ENCODE results near the gene ITGAV. TPM values are rescaled to one million over a fixed set of nuclear protein-coding genes. Genes with fewer than 3 reads are reported as not detected.

Gene ITGAV
- total RNA-seq, 1 experiment from 2014 or later: 26.9 TPM

DNA sequence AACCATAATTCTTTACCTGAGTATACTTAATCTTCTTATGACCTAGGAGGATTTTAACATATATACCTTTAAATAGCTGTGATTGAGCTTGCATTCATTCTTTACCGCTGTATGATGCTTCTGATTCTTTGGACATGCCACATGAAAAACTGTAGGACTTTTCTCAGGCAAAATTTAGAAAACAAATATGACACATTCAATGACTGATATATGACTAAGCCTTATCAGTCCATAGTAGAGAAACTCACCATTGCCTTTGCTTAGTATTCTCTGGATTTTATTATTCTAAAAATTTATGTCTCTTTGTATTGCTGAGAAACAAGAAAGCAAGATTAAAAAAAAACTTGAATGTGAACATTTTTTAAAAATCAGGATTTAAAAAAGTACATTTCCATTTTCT, 107.7 kb downstream of the ITGAV start:
- H3K56ac ChIP-seq (ENCODE audit: insufficient read length, low read depth, low read length): no peak overlapping the region
- H2BK20ac ChIP-seq (ENCODE audit: low read depth, low read length, poor library complexity, severe bottlenecking): no peak overlapping the region
- no peak overlapping the region for H3T11ph ChIP-seq (ENCODE audit: low read length)

More for the DNA sequence above, 107.7 kb downstream of the ITGAV start:
- no peaks in the 10 kb centered on the region for H3K9me3 ChIP-seq (ENCODE audit: control insufficient read depth, low read depth, low read length)
- no peak overlapping the region for H3K27ac Mint-ChIP-seq
- peaks cover 3% of the 10 kb centered on the region for H3K4me1 ChIP-seq (ENCODE audit: insufficient read depth, low read length)
- H3K4me3 Mint-ChIP-seq: no peak overlapping the region
- no peaks in the 10 kb centered on the region for H4K20me1 ChIP-seq (ENCODE audit: control insufficient read depth, insufficient read depth, insufficient read length)
- H2BK5ac ChIP-seq (ENCODE audit: insufficient read length, low read length): no peak overlapping the region
- no peak overlapping the region for H3K9ac ChIP-seq (ENCODE audit: extremely low read depth, insufficient read length, low read length)
- H2BK120ac ChIP-seq (ENCODE audit: low read depth, low read length, poor library complexity, severe bottlenecking): no peak overlapping the region
- no peak overlapping the region for H2BK15ac ChIP-seq (ENCODE audit: low read depth, low read length)
- H4K5ac ChIP-seq (ENCODE audit: insufficient read length, low read depth, low read length): no peak overlapping the region
- H3K9me3 Mint-ChIP-seq: no peaks in the 10 kb centered on the region
- DNase-seq: no peak
- no peak overlapping the region for H3K4ac ChIP-seq (ENCODE audit: low read depth, low read length)
- H2AFZ ChIP-seq (ENCODE audit: low read length): no peak overlapping the region
- no peak overlapping the region for H2AK5ac ChIP-seq (ENCODE audit: insufficient read length, low read length)
- TF ChIP-seq, protein P1, sequence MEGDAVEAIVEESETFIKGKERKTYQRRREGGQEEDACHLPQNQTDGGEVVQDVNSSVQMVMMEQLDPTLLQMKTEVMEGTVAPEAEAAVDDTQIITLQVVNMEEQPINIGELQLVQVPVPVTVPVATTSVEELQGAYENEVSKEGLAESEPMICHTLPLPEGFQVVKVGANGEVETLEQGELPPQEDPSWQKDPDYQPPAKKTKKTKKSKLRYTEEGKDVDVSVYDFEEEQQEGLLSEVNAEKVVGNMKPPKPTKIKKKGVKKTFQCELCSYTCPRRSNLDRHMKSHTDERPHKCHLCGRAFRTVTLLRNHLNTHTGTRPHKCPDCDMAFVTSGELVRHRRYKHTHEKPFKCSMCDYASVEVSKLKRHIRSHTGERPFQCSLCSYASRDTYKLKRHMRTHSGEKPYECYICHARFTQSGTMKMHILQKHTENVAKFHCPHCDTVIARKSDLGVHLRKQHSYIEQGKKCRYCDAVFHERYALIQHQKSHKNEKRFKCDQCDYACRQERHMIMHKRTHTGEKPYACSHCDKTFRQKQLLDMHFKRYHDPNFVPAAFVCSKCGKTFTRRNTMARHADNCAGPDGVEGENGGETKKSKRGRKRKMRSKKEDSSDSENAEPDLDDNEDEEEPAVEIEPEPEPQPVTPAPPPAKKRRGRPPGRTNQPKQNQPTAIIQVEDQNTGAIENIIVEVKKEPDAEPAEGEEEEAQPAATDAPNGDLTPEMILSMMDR (conservative IDR thresholded peaks at IDR 0.05): no peak
- no peak overlapping the region for H3K18ac ChIP-seq (ENCODE audit: insufficient read length, low read depth, low read length)
- H3K27me3 ChIP-seq (ENCODE audit: insufficient read depth, low read length): no peaks in the 10 kb centered on the region; the same call in 1 of the 2 replicates
- H4K91ac ChIP-seq (ENCODE audit: insufficient read length, low read depth, low read length): no peak overlapping the region
- peaks cover 2% of the 10 kb centered on the region; the same call in 1 of the 2 replicates for H3K79me2 ChIP-seq (ENCODE audit: insufficient read depth, low read length)
- no peak overlapping the region for H3K27ac ChIP-seq (ENCODE audit: insufficient read length, low read depth, low read length)
- peaks cover 0 to 2% (median 0%) of the 10 kb centered on the region in 3 experiments; a peak in 1 of 7 replicates for H3K36me3 Mint-ChIP-seq (ENCODE audit: insufficient read depth in 1 of 3, low read depth in 3 of 3)
- no CpG with 5 or more reads among the region's 1 CpG for WGBS (ENCODE audit: extremely low coverage, insufficient read length, low lambda C conversion rate)
- H4K8ac ChIP-seq (replicated peaks; ENCODE audit: insufficient read length, low read depth, low read length): no peak overlapping the region
- H2BK12ac ChIP-seq (ENCODE audit: insufficient read length, low read depth, low read length): no peak overlapping the region
- no peak overlapping the region for H3K4me2 ChIP-seq (ENCODE audit: insufficient read depth, insufficient read length, low read length)
- peaks cover 4% of the 10 kb centered on the region for H3K79me1 ChIP-seq (ENCODE audit: insufficient read depth, low read depth, low read length, poor library complexity, severe bottlenecking)
- peaks cover 14% of the 10 kb centered on the region for H3K27me3 Mint-ChIP-seq (ENCODE audit: low read depth)
- peaks cover 8% of the 10 kb centered on the region for H3K23me2 ChIP-seq (ENCODE audit: insufficient read length, low read depth, low read length, poor library complexity, severe bottlenecking)
- peaks cover 8 to 24% of the 10 kb centered on the region in 2 experiments; a peak in 3 of 4 replicates for H3K4me1 Mint-ChIP-seq
- no peak overlapping the region for H3K14ac ChIP-seq (ENCODE audit: insufficient read depth, low read length)
- no peak overlapping the region for H3K23ac ChIP-seq (ENCODE audit: insufficient read length, low read depth, low read length)
